MV-4-11 (cell line): Measurements from ENCODE around the gene CCDC171.
"Not testable (repeated sequence)": the region's sequence is repeated elsewhere in the genome, so short reads cannot be mapped to it uniquely, and the experiment has no call there.

Experiments
- DNase-seq: peaks from one replicate; lab custom pipeline; 2025; lab: John Stamatoyannopoulos, UW

CCDC171 gene

DNA sequence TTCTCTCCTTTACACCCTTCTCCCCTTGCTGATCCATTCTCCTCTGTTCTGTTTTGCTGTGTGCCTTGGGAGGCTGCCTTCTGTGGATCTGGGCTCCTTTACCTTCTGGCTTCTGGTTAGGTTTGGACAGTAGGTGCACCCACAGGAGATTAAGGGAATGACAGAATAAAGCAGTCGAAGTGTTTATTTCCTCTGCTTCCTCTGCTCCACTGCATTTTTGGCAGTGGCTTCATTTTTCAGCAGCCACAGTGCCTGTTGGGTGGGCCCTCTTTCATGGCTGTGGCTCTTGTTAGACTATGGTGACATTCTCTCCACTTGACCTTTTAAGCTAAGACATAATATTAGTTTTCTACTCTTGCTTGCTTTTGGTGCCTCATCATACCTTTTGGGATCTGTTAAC is 144.1 kb downstream of the CCDC171 start:
- no peak for DNase-seq

- DNase-seq: peak; percentile 12
Observed at GRCh38 chr9:15697446-15697851, 144.6 kb downstream of the CCDC171 start.

DNA sequence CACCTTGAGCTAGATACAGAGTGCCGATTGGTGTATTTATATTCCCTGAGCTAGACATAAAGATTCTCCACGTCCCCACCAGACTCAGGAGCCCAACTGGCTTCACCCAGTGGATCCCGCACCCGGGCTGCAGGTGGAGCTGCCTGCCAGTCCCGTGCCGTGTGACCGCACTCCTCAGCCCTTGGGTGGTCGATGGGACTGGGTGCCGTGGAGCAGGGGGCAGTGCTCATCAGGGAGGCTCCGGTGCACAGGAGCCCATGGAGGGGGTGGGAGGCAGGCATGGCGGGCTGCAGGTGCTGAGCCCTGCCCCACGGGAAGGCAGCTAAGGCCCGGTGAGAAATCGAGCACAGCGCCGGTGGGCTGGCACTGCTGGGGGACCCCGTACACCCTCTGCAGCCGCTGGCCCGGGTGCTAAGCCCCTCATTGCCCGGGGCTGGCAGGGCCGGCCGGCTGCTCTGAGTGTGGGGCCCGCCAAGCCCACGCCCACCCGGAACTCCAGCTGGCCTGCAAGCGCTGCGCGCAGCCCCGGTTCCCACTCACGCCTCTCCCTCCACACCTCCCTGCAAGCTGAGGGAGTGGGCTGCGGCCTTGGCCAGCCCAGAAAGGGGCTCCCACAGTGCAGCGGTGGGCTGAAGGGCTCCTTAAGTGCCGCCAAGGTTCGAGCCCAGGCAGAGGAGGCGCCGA is 147.2 kb downstream of the CCDC171 start:
- not testable (repeated sequence) for DNase-seq

- no peak for DNase-seq
Observed at GRCh38 chr9:15707000-15707399, 154.2 kb downstream of the CCDC171 start.

DNA sequence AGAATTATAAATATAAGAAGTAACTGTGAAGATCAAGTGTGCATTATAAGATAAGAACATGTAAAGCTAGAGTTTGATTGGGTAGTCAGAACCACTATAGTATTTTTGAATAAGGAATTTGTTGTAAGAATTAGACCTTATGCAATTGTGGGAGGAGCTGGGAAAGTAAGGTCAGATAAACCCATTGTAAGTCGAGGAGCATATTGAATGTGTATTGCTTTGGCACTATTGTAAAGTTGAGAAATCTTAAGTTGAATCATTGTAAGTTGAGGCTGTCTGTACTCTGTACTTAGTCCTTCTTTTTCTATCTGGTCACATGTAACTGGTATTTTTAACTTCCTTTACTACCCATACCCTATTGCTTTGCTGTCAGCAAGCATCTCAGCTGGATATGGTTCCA is 158.7 kb downstream of the CCDC171 start:
- no peak for DNase-seq

DNA sequence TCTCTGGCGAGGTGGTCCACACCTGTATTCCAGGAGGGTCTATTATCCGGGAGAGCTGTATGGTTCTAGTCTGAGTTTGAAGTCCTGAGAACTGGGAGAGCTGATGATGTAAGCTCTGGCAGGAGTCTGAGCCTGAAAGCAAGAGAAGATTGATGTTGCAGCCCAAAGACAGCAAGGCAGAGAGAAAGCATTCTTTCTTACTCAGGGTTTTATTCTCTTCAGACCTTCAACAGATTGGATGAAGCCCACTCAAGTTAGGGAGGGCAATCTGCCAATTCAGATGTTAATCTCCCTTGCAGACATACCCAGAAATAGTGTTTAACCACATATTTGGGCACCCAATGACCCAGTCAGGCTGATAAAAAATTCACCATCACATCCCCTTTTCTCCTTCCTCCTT is 159.1 kb downstream of the CCDC171 start:
- DNase-seq: no peak

DNA sequence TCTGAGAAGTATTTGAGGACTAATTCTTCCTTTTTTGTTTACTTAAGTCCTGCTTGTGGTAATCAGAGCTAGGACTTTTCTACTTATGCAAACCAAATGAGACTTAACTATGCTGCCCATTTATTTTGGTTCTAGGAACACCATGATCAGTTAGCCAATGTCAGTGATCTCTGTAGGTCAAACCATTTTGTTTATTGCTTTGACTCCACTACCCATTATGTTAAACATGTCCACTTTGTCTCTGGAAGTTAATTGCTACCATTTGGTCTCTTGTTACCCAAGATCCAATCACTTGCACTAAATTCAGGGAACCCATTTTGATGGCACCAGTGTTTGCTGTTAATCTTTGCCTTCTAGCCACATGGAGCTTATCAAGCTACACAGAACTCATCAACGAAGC is 161.9 kb downstream of the CCDC171 start:
- no peak for DNase-seq

DNA sequence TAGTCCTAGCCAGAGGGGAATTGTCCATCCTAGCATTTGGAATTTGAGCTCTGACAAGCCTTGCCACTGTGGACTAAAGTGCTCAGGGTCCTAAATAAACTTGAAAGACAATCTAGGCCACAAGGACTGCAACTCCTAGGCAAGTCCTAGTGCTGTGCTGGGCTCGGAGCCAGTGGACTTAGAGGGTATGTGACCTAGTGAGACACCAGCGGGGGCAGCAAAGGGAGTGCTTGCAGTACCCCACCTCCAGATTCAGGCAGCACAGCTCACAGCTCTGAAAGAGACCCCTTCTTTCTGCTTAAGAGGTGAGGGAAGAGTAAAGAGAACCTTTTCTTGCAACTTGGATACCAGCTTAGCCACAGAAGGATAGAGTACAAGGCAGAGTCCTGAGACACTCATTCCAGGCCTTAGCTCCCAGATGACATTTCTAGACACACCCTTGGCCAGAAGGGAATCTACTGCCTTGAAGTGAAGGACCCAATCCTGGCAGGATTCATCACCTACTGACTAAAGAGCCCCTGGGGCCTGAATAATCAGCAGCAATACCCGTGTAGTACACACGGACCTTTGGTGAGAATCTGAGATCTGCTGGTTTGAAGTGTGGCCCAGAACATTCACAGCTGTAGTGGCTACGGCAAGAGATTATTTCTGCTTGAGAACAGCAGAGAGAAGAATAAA is 164.6 kb downstream of the CCDC171 start:
- no peak for DNase-seq

GRCh38 chr9:15718423-15718822 is 165.6 kb downstream of the CCDC171 start:
- DNase-seq: no peak

GRCh38 chr9:15720861-15721260 is 168.0 kb downstream of the CCDC171 start:
- no peak for DNase-seq

DNA sequence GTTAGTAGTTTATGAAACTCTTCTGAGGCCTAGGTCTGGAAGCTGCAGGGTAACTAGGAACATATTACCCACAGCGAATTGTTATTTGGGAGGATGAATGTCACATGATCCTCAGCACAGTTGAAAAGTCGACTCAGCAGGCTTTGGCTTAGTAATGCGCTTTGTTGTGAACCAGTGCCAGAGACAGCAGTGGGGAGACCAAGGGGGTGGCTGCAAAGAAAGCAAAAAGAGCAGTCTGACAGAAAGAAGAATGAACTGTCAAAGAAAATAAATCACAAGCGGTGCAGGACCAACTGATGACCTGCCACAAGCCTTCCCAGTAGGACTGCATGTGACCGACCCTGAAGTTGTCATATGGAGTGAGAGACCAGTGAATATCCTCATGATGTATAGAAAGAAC is 170.0 kb downstream of the CCDC171 start:
- DNase-seq: no peak

DNA sequence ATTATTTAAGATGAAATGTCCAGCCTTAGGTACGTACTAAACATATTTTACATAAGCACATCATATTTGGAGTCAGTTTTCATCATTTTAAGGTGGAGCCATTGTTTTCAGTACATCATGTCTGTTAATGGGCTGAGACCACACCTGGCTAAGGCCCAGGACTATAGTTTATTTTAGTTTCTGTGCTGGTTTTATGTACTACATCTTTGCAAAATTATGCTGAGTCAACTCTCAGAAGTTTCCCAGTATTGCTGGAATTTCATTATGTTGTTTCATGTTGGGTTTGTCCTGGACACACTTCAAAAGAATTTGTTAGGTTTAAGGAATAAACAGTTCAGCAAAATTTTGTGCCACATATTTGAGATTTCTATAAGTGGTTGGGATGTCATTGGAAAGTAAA is 171.2 kb downstream of the CCDC171 start:
- DNase-seq: no peak

DNA sequence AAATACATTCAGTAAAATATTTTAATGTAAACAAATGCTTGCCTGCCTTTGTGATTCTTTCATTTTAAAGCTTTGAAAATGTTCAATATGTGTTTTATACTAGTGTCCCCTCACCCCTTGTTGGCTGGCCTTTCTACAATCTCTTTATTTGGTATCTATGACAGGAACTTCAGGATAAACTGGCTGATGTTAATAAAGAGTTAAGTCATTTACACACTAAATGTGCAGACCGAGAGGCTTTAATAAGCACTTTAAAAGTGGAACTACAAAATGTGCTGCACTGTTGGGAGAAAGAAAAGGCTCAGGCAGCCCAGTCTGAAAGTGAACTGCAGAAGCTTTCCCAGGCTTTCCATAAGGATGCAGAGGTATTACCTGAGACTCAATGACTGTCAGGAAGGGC is 171.8 kb downstream of the CCDC171 start:
- DNase-seq: no peak

- DNase-seq: no peak
Observed at GRCh38 chr9:15725953-15726352, 173.1 kb downstream of the CCDC171 start.

GRCh38 chr9:15729507-15729906 is 176.7 kb downstream of the CCDC171 start:
- no peak for DNase-seq

GRCh38 chr9:15735083-15735857 is 182.4 kb downstream of the CCDC171 start:
- no peak for DNase-seq

GRCh38 chr9:15736569-15736968 is 183.7 kb downstream of the CCDC171 start:
- DNase-seq: no peak

- no peak for DNase-seq
Observed at GRCh38 chr9:15738011-15738410, 185.2 kb downstream of the CCDC171 start.

DNA sequence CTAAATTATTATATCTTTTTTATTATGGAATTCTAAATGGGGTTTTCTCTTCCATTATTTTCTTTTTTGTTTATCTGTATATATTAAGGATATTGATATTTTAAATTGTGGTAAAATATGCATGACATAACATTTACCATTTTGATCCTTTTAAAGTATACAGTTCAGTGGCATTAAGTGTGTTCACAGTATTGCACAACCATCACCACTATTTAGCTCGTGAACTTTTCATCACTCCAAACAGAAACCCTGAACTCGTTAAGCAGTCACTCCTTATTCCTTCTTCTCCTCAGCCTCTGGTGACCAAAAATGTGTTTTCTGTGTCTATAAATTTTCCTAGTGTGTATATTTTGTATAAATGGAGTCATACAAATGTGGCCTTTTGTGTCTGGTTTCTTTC is 188.2 kb downstream of the CCDC171 start:
- peak; percentile 8 for DNase-seq

DNA sequence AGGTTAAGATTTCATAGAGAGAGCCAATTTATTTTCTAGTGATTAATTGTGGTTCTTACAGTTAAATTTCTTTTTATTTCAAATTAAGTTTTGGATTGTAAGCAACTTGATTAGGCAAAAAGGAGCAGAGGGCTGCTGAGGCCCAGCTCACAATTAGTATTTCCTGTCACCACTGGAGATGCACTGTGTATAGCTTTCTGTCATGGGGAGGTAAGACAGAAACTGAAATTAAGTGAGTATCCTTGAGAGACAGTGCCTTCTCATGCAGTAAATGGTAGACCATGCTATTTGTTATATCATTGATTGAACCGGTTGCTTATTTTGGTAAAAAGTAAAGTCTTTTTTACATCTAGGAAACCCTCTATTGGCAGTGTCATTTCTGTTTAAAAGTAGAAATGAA is 190.7 kb downstream of the CCDC171 start:
- DNase-seq: no peak

- no peak for DNase-seq
Observed at GRCh38 chr9:15744196-15744595, 191.4 kb downstream of the CCDC171 start.

DNA sequence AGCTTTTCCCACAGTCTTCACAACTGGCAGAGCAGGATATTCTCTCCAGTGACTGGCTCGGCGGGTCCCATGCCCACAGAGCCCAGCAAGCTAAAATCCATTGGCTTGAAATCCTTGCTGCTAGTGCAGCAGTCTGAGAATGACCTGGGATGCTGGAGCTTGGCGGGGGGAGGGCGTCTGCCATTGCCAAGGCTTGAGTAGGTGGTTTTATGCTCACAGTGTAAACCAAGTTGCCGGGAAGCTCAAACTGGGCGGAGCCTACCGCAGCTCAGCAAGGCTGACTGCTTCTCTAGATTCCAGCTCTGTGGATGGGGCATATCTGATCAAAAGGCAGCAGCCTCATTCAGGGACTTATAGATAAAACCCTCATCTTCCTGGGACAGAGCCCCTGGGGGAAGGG is 194.1 kb downstream of the CCDC171 start:
- no peak for DNase-seq

DNA sequence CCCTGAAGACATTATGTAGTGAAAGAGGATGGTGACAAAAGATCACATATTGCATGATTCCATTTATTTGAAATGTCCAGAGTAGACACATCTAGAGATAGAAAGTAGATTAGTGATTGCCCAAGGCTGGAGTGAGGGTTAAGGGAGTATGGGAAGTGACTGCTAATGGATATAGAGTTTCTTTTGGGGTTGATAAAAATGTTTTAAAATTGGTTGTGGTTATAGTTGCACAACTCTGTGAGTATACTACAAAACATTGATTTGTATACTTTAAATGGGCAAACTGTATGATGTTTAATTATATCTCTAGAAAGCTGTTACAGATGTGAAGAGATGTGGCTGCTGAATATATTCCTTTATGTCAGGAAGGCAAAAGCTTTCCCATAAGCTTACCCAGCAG is 202.8 kb downstream of the CCDC171 start:
- DNase-seq: peak; percentile 10
